ENCODE data around the gene RNU1-2.

DNA sequence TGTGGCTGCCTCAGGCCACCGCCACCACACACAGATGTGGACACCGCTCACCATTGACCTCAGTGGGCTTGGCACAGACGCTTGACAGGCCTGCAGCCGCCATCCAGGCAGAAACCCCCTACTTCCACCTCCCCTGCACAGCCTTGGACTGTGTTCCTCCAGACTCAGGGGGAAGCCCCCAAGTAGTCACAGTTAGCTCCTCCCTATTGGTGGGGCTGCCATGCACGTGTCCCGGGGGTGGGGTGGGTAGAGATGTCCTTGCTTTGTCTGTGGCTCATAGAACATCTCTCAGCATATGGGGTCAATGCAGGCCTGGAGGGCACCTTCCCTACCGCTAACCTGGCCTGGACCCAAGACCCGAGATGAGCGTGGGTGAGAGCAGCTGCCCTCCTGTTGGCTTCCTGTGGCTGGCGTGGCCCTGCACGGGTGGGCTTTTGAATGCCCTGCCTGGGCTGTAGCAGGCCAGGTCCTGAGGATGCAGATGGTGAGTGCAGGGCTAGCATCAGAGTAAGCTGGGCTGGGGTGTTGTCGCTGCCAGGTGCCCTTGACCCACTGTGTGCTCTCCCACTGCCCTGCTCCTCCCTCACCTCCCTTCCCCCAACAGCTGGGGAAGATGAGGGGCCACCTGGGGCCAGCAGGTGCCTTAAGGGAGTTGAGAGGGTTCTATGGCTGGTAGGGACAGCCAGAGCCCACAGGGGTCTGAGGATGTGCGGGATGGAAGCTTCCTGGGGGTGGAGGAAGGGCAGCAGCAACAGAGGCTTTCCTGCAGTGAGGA, 32.1 kb downstream of the RNU1-2 start:
- TF ChIP-seq ZNF274 (IDR thresholded peaks at IDR 0.05; ENCODE audit: low read depth, low read length), result no peak
- no peak for TF ChIP-seq YY1 (IDR thresholded peaks at IDR 0.05; ENCODE audit: insufficient read depth, insufficient read length)
- no peak for TF ChIP-seq SUZ12 (IDR thresholded peaks at IDR 0.05; ENCODE audit: extremely low read depth, insufficient read depth, insufficient read length)

All from NT2/D1 (cell line).